SIG-M5 treated with dmso at 0.1 percent for 504 hours (cell line): ENCODE data around the gene PTS.
"Not testable (repeated sequence)": the region's sequence is repeated elsewhere in the genome, so short reads cannot be mapped to it uniquely, and the experiment has no call there.

Source experiments
- DNase-seq: peaks from one replicate; lab custom pipeline; 2025; ENCODE audit not compliant: unreplicated experiment; lab: John Stamatoyannopoulos, UW

The PTS gene

DNA sequence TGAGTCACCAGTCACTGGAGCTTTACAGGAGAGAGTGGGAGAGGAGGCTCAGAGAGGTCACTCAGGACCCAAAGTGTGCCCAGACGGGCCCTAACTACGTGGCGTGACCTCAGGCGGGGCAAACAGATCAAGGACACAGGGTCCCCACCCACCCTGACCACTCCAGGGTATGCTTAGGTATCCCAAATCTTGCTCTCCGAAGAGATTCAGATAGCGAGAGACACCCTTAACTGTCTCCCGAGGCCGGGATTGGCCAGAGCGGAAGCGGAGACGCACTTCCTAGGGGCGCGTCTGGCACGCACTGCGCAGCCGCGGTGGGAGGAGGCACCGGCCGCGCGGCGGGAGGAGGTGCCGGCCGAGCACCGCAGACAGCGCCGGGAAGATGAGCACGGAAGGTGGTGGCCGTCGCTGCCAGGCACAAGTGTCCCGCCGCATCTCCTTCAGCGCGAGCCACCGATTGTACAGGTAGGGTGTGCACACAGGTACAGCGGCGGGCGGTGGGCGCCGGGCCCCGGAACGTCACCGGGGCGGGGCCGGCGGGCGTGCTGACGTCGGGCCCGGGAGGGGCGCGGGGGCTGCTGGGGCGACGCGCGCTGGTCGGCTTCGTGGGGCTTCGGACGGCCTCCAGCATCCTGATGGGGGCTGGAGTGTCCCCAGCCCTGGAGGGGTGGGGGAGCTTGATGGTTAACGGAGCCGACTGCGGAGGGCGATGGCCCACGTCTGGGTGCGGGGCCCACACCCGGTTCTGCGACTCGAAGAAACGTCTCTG lies at the start of gene PTS:
Gene PTS (plus strand): TSS at position 367 of the 769 bp plus-strand sequence. CDS start 16 bp downstream, at position 383.
- DNase-seq: peak; percentile 59

DNA sequence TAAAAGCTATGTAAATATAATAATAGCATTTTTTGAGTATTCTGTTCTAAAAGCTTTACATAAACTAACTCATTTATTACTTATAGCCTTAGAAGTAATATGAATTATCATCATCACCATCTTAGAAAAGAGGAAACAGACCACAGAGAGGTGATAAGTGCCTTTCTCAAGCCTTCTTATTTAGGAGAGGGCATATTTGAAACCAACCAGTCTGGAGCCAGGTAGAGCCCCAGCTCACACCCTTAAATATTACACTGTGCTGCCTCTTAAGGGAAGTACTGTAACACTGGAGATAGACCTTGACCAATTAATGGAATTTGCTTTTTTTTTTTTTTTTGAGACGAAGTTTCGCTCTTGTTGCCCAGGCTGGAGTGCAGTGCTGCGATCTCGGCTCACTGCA lies 48.6 kb upstream of the PTS start:
- no peak for DNase-seq

DNA sequence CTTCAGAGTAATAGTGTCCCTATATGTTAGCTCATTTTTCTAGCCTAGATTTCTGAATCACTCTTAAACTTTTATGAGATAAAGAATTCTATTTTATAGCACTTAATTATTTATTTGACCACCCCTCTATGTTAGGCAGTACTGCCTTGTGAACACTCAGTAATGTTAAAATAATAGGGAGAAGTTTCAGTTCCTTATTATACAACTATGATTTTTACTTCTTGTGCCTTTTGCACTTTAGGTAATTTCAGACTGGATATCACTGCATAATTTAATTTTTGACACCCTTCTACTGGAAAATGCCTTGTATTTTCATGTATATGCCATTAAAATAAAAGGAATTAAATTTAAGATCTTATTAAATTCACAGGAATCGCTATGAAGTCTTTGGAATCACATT lies 47.8 kb upstream of the PTS start:
- no peak for DNase-seq

DNA sequence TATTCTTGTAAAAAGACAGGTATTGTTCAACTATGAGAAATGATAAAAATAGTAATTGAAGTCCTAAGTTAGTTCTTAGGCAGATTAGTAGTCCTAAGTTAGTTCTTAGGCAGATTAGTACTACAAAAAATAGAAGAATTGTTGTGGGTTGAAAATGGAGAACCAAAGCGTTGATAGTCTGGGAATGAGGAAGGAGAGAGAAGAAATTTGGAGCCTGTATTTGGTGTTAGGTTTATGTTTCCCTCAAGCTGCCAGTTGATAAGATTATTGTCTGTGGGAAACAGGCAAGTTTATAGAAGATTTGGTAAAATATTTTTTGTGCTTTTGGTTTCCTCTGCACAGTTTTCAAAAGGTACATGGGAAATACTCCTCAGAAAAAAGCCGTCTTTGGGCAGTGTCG lies 47.3 kb upstream of the PTS start:
- DNase-seq: no peak

DNA sequence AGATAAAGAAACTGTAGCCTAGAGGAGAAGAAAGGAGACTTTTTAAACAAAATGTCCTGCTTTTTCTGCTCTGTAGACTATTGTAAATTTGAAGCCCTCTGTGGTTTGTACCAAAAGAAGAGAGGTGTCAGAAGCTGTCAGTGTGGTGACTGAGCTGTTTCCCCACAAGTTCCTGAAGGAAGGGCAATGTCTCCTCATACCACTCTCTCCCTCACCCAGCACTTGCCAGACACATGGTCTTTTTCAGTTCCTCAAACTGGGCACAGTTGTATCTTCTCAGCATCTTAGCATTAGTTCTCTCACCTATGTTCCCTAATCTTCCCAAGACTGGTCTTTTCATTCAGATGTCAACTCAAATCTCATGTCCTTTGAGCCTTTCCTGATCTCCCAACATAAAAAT lies 46.6 kb upstream of the PTS start:
- DNase-seq: peak; percentile 82

DNA sequence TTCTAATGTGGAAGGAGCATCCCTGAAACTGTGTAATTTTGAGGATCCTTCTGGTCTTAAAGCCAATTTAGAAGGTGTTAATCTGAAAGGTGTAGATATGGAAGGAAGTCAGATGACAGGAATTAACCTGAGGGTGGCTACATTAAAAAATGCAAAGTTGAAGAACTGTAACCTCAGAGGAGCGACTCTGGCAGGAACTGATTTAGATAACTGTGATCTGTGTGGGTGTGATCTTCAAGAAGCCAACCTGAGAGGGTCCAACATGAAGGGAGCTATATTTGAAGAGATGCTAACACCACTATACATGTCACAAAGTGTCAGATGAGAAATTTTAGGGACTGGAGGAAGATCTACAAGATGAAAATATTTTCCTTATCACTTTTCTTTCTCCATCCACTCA lies 43.4 kb upstream of the PTS start:
- no peak for DNase-seq

DNA sequence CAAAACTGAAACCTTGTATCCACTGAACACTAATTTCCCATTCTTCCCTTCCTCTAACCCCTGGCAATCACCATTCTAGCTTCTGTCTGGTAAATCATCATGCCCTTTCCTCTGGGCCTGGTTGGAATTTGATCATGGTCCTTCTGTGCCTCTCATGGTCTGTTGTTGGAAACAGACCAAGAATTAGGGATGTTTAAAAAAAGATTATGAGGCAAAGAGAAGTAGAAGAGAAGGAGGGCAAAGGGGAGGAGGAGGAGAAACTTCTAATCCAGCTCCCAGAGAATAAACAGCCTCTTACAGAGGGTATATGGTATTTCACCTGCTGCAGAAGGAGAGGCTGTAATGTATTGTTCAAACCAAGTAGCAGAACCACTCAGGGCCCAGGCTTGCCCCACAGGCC lies 40.3 kb upstream of the PTS start:
- DNase-seq: no peak

DNA sequence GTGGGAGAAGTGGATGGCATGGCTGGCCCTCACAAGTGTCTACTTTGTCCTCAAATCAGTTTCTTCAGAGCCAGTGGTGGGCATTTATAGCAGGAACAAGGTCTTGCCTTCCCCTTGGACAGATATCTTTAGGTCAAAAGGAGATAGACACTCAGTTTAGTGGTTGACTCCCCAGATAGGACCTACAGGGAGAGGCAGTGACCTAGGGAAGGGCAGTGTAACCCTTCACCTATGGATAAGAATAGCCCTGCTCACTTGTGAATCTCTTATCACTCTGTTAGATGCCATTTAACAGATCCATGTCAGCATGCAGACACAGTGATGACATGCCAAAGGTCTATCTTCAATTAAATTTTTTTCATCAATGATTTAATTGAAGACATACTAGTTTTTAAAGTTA lies 39.9 kb upstream of the PTS start:
- no peak for DNase-seq

DNA sequence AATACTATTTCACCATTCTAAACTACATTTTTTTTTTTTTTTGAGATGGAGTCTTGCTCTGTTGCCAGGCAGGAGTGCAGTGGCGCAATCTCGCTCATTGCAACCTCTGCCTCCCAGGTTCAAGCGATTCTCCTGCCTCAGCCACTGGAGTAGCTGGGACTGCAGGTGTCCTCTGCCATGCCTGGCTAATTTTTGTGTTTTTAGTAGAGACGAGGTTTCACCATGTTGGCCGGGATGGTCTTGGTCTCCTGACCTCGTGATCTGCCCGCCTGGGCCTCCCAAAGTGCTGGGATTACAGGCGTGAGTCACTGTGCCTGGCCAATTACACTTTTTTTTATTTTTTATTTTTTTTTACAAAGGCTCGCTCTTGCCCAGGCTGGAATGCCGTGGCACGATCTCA lies 31.1 kb upstream of the PTS start:
- not testable (repeated sequence) for DNase-seq

DNA sequence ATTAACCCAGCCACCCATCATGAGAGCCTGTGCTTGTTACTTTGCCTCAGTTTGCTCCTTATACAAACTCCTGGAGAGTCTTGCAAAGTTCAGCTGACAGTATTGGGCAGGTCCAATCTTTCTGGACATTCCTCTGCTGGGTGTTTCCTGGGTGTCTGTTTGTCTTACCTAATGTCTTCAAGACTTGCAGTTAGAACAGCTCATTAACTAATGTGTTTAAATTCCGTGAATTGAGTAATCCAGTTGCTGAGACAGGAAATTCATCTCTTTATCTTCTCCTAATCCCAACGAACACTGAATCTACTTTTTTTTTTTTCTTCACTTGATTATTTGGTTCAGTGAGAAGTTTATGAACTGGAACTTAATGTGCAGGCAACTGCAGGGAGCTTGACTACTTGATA lies 30.3 kb upstream of the PTS start:
- no peak for DNase-seq

DNA sequence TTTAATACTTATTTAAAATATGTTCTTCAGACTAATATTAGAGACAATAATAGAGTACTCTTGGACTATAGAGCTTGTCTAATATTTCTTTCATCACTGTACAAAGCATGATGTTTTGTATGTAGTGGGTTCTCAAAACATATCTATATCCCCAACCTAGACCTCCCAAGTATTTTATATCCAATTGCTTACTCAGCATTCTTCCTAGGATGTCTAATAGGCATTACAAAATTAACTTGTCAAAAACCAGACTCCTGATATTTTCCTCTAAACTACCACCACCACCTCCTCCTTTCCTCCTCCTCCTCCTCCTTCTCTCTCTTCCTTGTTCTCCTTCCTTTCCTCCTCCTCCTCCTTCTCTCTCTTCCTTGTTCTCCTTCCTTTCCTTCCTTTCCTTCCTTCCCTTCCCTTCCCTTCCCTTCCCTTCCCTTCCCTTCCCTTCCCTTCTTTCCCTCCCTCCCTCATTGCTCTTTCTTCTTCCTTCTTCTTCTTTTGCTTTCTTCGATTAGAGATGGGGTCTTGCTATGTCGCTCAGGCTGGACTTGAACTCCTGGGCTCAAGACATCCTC lies 29.6 kb upstream of the PTS start:
- DNase-seq: no peak

DNA sequence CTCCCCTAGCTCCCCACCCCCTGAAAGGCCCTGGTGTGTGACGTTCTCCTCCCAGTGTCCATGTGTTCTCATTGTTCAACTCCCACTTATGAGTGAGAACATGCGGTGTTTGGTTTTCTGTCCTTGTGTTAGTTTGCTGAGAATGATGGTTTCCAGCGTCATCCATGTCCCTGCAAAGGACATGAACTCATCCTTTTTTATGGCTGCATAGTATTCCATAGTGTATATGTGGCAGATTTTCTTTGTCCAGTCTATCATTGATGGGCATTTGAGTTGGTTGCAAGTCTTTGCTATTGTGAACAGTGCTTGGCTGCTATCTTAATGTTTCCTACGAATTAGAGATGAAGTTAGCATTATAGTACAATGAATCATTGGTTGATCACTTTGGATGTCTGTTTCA lies 27.1 kb upstream of the PTS start:
- not testable (repeated sequence) for DNase-seq

DNA sequence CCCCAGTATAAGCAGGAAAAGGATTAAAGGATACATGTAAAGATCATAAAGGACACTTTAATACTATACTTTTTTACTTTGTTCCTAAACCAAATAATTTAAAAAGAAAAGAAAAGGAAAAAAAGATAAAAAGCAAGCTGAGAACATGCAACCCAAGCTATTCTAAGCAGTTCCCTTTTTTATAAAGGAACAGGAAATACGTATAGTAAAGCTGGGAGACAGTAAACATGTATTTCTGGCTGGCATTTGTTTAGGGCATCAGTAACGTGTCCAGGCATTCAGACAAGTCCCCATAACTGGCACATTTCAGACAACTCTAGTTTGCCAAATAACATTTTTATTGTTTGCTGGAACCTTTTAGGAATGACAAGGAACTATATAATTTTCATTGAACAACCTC lies 26.0 kb upstream of the PTS start:
- peak; percentile 13 for DNase-seq

DNA sequence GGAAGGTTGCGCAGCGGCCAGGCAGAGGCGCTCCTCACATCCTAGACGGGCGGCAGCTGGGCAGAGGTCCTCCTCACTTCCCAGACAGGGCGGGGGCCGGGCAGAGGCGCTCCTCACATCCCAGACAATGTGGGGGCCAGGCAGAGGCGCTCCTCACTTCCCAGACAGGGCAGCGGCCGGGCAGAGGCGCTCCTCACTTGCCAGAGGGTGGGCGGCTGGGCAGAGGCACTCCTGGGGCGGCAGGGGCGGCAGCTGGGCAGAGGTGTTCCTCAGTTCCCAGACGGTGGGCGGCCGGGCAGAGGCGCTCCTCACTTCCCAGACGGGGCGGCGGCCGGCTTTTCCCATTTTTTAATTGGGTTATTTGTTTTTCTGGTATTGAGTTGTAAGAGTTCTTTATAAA lies 20.2 kb upstream of the PTS start:
- DNase-seq: no peak

DNA sequence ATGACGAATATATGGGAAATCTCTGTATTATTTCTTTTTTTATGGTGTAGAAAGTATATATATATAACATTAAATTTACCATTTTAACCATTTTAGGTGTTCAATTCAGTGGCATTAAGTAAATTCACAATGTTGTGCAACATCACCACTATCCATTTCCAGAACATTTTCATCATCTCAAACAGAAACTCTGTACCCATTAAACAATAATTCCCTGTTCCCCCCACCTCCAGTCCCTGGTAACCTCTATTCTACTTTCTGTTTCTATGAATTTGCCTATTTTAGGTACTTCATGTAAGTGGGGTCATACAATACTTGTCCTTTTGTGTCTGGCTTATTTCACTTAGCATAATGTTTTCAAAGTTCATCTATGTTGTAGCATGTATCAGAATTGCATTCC lies 15.3 kb upstream of the PTS start:
- no peak for DNase-seq

DNA sequence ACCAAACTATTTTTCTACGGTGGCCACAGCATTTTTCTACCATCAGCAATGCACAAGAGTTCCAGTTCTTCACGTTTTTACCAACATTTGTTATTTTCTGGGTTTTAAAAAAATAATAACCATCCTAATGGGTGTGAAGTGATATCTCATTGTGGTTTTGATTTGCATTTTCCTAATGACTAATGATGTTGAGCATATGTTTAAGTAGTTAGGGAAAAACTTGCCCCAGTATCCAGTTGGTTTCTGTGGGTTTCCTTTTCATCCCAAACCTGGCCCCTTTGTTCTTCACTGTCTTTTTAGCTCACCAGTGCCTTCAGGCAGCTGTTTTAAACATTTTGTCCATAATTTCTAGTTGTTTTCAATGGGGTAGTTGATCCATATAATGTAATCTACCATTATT lies 14.7 kb upstream of the PTS start:
- DNase-seq: no peak

DNA sequence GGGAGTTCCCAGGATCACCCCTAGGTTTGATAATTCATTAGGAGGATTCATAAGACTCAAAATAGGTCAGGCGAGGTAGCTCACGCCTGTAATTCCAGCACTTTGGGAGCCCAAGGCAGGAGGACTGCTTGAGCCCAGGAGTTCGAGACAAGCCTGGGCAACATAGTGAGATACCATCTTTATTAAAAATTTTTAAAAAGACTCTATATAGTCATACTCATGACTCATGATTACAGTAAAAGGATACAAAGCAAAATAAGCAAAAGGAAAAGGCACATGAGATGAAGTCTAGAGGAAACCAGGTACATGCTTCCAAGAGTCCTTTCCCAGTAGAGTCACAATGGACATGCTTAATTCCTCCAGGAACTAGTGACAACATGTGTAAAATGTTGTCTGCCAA lies 13.9 kb upstream of the PTS start:
- DNase-seq: no peak

DNA sequence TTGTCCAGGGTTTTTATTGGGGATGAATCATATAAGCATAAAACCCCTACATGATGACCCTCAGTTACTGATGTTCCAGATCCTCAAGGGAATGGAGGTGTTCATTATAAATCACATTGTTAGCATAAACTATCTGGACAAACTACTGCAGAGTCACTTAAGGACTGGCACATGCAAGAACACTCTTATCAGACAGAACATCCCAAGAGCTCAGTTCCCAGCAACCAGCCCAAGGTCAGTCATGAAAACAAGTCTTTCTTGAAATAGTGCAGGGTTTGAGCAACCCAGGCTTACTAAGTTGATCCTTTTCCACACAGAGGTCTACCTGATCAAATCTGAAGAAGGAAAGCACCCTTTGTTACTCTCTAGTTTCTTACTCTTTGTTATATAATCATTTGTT lies 13.5 kb upstream of the PTS start:
- no peak for DNase-seq

DNA sequence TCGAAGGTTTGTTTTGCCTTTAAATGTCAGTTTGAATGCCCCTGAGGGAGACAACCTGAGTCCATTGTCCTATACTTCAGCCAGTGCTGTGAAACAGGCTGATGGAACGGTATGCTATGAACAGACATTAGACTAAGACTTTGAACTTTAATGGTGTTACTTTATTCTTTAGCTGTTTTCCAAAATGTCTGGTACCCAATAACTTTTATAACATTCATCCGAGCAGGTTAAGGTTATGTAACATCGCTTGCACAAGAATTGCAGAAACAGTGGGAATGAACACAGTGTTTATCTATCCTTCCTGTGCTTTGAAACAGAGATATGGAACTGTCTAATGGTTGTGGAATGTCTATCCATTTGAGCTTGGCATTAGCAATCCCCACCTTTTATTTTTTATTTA lies 12.5 kb upstream of the PTS start:
- DNase-seq: no peak

DNA sequence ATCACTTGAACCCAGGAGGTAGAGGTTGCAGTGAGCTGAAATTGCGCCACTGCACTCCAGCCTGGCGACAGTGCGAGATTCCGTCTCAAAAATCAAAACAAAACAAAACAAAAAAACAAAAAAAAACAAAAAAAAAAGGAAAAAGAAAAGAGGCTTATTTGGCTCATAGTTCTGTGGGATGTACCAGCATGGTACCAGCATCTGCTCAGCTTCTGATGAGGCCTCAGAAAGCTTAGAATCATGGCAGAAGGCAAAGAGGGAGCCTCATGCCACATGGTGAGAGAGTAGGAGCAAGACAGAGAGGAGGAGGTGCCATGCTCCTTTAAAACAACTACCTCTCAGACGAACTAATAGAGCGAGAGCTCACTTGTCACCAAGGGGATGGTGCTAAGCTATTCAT lies 10.6 kb upstream of the PTS start:
- DNase-seq: no peak

DNA sequence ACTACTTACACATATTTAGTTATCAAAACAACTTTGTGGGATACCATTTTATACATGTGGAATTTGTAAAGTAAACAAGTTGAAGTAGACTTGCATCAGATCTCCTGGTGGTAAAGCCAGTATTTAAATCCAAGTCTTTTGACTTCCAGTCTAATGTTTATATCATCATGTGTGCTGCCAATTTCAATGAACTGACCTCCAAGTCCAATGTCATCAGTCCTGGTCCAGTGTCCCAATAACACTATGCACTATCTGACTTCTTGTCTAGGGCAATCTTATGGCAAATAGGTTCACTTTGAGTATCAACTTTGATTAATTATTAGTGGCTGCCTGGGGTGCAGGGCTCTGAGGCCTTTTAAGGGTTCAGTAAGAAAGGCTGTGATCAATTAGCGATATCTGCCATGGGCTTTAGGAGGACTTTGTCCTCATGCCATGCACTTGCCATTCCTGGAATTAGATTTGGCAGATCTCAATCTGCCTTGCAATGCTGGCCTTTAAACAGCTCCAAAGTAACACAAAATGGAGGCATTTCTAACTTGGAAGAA lies 9.6 kb upstream of the PTS start:
- no peak for DNase-seq

DNA sequence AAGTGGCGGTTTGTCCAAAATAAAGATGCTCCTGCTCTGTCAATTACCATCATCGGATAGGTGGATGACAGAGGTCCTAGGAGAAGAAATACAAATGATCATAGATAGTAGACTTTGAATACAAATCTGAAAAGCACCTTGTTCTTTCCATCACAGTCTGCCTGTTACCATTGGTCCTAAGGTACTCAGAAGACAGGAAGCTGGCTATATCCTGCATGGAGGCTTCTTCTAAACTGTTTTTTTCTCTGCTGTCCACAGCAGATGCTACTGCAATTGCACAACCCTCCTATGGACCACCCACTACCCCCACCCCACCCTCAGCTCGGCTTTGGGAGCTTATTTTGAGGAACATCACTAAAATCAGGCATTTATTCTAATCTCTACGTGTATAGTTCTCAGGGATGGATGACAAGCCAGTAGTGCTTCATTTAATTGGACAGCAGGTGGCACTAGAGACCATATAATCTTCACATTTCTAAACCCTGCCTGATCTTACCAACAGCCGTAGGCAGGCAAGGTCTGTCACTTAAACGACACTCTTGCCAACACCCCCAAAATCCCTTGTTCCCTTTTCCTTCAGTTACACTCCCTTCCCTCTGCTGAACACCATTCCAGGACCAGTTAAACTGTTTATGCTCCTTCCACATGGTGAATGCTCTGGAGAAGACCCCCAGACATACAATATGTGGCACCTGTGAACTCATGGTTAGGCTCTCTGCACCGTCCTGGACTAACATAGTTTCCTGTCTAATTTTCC lies 6.6 kb upstream of the PTS start:
- DNase-seq: peak; percentile 73
